Thyroid gland (tissue), 4 donors: ENCODE measurements around the gene HYAL3.

Experiments
- CTCF ChIP-seq, 6 experiments: fragments of 200-600 bp in 3 of 6; fragments of 450-650 bp in 3 of 6; sonication (generic) in 3 of 6; IDR thresholded peaks; one replicate each; pipeline ENCODE4 v1.5.1; 2016 to 2019; ENCODE audit warnings: antibody characterized with exemption in 6 of 6, mild to moderate bottlenecking in 2 of 6, inconsistent platforms in 1 of 6, moderate library complexity in 1 of 6
- POLR2A ChIP-seq, 2 donors: fragments of 450-650 bp; IDR thresholded peaks; one replicate each; pipeline ENCODE4 v1.6.1; 2017; ENCODE audit warnings: antibody characterized with exemption in 2 of 2, mild to moderate bottlenecking in 2 of 2, moderate library complexity in 1 of 2

GRCh38 chr3:50331364-50331907 lies 32.2 kb upstream of the HYAL3 start:
- TF ChIP-seq CTCF (IDR thresholded peaks at IDR 0.05) = no peak
- TF ChIP-seq POLR2A (IDR thresholded peaks at IDR 0.05) = no peak
